Occipital lobe (tissue), 3 donors: ENCODE results near the gene PCDH8. TPM values are rescaled to one million over a fixed set of nuclear protein-coding genes. Genes with fewer than 3 reads are reported as not detected.
"Not testable (repeated sequence)": the region's sequence is repeated elsewhere in the genome, so short reads cannot be mapped to it uniquely, and the experiment has no call there.

ENCODE experiments used
- DNase-seq: peaks from one replicate; lab custom pipeline; 2025; lab: John Stamatoyannopoulos, UW
- small RNA-seq: library from RNA; depleted of rRNA; stranded (forward); fragments of <200 nt; gene quantifications from one replicate; pipeline ENCODE3, GENCODE V24; 2014
- total RNA-seq: library from RNA; depleted of rRNA; stranded (reverse); fragments of >200 nt; gene quantifications from one replicate; pipeline ENCODE4 v1.2.3, GENCODE V29; 2014

PCDH8 gene
- total RNA-seq, 1 donor from 2014 or later, result 32.6 TPM

- DNase-seq, result no peak
Measured at GRCh38 chr13:52827839-52828238, 20.6 kb downstream of the PCDH8 start.

- DNase-seq, result not testable (repeated sequence)
Measured at GRCh38 chr13:52817886-52818285, 30.6 kb downstream of the PCDH8 start.

GRCh38 chr13:52815330-52815729 is 33.1 kb downstream of the PCDH8 start:
- DNase-seq, result no peak

GRCh38 chr13:52812941-52813340 is 35.5 kb downstream of the PCDH8 start:
- no peak for DNase-seq

- DNase-seq, result no peak
Measured at GRCh38 chr13:52811841-52812240, 36.6 kb downstream of the PCDH8 start.

GRCh38 chr13:52810526-52810925 is 37.9 kb downstream of the PCDH8 start:
- DNase-seq, result no peak

- no peak for DNase-seq
Measured at GRCh38 chr13:52810011-52810410, 38.4 kb downstream of the PCDH8 start.

- no peak for DNase-seq
Measured at GRCh38 chr13:52809310-52809769, 39.1 kb downstream of the PCDH8 start.

GRCh38 chr13:52808842-52809219 is 39.6 kb downstream of the PCDH8 start:
- DNase-seq, result no peak

- DNase-seq, result no peak
Measured at GRCh38 chr13:52806029-52806428, 42.4 kb downstream of the PCDH8 start.

GRCh38 chr13:52804202-52804641 is 44.2 kb downstream of the PCDH8 start:
- no peak for DNase-seq

GRCh38 chr13:52800856-52801255 is 47.6 kb downstream of the PCDH8 start:
- no peak for DNase-seq

- DNase-seq, result no peak
Measured at GRCh38 chr13:52798770-52799430, 49.5 kb downstream of the PCDH8 start.

GRCh38 chr13:52797176-52797575 is 51.3 kb downstream of the PCDH8 start:
- DNase-seq, result no peak

- DNase-seq, result no peak
Measured at GRCh38 chr13:52794589-52794988, 53.9 kb downstream of the PCDH8 start.

GRCh38 chr13:52793515-52794061 is 54.9 kb downstream of the PCDH8 start:
- DNase-seq, result no peak

Small RNAs within 50 kb of the gene (small RNA-seq; reads per million reads assigned to genes)
- not detected for gene MIR759

Other genes starting within 250 kb of the PCDH8 start
- gene HNRNPA1L2, start 206.2 kb downstream of the PCDH8 start, total RNA-seq, result 7.5 TPM
- 90.5 TPM for gene SUGT1, start 195.8 kb downstream of the PCDH8 start, total RNA-seq
- 2.7 TPM for gene CNMD, start 108.8 kb downstream of the PCDH8 start, total RNA-seq
- 1.1 TPM for gene OLFM4, start 180.2 kb upstream of the PCDH8 start, total RNA-seq